B cell (primary cell): Measurements from ENCODE around the gene SLC25A34.

Experiments used
- CTCF ChIP-seq: fragments of 200-600 bp; IDR thresholded peaks from one replicate; pipeline ENCODE4 v1.8.0; 2022; ENCODE audit warnings: antibody characterized with exemption, mild to moderate bottlenecking
- EZH2 ChIP-seq: IDR thresholded peaks from 2 replicates; pipeline ENCODE4 v1.6.1; 2012; ENCODE audit warnings: borderline replicate concordance, low read depth, mild to moderate bottlenecking, moderate library complexity, low read length; ENCODE audit not compliant: insufficient read depth, poor library complexity, severe bottlenecking

DNA sequence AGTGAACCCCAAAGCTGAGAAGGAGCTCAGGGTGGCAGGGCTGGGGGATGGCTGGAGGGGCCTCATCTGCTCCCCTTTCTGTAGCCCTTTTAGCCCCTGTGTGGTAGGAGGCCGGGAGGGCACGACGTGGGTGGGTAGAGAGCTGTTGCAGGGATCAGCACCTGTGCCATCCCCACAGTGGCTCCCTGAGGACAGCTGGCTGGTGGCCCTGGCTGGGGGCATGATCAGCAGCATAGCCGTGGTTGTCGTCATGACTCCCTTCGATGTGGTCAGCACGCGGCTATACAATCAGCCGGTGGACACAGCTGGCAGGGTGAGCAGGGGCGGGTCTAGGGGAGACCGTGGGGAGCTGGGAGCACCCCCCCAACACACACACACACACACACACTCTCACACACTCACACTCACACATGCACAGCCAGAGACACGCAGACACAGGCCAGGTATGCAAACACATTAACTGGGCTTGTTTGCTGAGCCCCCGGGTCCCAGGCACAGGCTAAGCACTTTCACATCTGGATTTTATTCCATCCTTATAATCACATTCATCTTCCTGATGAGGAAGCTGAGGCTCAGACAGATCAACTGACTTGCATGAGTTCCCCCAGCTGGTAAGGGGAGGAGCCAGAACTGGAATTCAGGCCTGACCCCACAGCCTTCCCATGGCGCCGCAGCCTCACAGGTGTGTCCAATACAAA, 2.5 kb downstream of the SLC25A34 start:
- TF ChIP-seq CTCF: no peak
- TF ChIP-seq EZH2: no peak
